HG03025 (cell line): ENCODE measurements around the gene PKDCC.

Source experiments
- ATAC-seq: cut with Tn5 transposase; IDR thresholded peaks from one replicate; pipeline ENCODE4 v1.9.1; 2021; ENCODE audit warnings: mild to moderate bottlenecking, moderate library complexity; ENCODE audit not compliant: unreplicated experiment, low FRiP score

PKDCC gene

GRCh38 chr2:42047488-42048298 is at the start of gene PKDCC:
Gene PKDCC, plus strand, starts transcription at chr2:42048021. Its CDS starts 179 bp downstream, at chr2:42048200.
- ATAC-seq: no peak

DNA sequence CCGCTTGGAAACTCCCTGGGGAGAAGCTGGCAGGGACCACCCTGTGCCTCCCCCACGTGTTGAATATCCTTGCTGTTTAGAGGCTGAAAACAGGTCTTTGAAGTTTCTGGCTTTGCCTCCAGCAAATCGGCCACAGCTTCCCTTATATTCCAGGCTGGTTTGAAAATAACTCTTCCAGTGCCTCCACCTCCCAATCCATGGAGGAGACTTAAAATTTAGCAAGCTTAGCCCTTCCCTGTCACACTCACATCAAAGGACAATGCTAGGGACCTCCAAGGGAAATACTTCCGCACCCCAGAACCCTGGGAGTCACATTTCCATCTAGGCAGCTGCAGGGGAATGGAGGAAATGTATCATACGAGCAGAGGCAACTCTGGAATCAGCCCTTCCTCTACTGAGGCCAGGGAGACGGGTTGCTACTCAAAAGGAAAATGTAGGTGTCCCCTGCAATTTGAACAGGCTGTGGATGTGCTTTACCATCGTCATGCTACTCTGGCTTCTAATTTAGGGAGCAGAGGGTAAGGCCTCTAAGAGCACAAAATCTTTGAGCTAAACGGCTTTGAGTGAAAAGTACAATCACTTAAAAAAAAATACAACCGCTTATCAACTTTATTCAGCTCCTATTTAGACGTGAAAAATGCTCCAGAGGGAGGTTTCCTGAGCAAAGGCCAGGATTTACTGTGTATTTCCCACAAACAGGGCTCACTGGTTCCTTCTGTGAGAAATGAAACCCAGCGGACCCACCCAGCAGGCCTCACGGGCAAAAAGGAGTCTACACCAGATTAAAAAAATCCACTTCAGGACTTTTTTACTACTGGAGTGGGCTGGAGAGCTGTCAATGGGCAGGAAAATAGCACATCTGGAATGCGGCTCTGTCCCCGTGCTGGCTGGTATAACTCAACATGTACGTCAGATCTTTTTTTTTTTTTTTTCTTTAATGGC is 49.4 kb upstream of the PKDCC start:
- ATAC-seq: no peak

DNA sequence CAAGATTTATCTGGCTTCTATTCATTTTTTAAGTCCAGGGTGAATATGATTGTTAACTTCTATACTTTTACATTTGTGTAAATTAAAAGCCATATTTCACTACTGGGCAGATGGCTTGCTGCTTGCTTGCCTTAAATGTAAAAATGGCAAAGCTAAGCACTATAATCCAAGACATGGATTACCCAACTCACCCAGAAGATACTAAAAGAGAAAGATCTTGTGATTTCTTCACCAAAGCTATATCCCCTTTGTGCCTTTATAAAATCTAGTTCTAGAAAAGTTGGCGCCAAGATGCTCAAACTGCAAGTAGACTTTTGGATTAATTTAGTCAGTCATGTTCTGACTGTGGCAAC is 48.7 kb upstream of the PKDCC start:
- ATAC-seq: no peak

GRCh38 chr2:41999592-42000281 is 48.1 kb upstream of the PKDCC start:
- no peak for ATAC-seq

DNA sequence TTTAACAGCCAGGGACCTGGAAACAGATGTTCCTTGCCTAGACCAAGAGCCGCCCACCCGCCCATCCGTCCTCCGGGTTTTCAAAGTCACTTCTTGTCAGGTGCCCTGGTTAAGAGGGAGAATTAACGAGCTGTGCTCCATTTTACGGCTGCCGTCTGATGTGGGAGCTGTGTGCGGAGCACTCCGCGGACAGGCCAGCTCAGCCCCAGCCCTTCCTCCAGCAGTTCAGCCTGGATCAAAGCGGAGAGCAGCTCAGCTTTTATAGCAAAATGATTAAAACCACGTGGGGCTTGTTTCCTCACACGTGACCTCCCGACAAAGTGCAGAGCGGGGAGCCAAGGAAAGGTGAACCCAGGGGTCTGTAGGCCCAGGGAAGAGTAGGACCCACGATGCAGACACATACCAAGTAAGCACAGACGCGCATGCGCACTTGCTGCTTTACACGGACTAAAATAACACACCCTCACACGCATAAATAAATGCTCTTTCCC is 46.1 kb upstream of the PKDCC start:
- no peak for ATAC-seq

DNA sequence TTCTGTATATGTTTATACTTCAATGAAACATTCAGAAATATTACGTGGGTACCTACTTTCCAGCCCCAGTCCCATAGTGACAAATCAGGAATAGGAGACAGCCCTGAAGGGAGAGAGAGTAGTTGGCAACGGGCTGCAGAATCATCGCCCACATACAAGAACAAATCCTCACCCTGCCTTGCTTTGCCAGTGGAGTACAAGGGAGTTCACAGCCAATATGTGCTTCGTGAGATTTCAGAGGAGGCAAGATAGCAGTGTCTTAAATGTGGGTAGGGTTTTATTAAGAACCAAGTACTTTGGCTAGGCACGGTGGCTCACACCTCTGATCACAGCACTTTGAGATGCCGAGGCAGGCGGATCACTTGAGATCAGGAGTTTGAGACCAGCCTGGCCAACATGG is 40.3 kb upstream of the PKDCC start:
- ATAC-seq: no peak

GRCh38 chr2:42008241-42008921 is 39.4 kb upstream of the PKDCC start:
- ATAC-seq: no peak

GRCh38 chr2:42009657-42010580 is 37.9 kb upstream of the PKDCC start:
- no peak for ATAC-seq

DNA sequence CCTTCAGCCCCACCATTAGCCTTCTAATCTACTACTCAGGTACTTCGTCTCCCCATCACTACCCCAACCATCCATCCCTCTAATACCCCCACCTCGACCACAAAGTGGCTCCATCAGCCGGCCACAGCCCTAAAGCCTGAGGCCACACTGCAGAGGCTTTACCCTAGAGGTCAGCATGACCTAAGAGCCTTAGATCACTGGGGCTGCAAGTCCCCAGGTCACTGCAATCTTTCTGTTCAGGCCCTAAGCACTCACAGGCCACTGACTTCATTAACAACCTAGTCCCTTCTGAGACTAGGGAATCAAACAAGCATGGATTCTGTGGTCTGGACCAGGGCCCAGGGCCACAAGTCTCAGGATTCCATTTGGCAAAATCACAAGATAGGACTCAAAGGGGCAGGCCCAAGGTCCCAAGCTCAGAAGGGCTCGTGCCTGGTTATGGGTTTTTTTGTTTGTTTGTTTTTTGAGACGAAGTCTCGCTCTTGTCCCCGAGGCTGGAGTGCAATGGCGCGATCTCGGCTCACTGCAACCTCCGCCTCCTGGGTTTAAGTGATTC is 37.0 kb upstream of the PKDCC start:
- no peak for ATAC-seq

DNA sequence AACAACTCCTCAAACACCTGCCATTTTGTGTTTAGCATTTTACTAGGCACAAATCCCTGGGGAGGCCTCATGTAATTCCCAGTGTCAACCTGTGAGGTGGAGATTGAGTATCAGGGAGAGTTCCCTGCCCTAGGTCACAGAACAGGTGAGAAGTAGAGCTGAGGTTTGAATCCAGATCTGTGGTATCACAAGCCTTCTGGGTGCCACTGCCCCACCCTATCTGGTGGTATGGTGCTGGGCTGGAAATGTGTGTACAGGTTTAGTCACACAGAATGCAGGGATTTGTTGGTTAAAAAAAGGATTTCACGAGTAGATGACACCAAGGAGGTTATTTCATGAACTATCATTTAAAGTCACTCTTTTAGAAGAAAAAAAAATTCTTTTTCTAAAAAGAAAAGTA is 35.7 kb upstream of the PKDCC start:
- ATAC-seq: no peak

DNA sequence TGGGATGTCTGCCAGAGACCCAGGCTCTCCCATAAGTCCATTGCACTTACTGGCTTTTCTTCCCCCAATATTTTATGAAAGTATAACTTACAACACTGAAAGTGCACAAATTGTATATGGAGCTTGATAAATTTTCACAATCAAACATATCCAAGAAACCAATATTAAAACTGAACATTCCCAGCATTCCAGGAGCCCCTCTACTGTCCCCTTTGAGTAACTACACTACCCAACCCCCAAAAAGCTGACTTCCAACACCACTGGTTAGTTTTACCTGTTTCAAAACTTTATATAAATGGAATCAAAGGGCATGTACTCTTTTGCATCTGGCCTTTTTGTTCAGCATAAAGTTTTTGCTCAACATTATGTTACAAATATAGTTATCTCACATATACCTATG is 35.2 kb upstream of the PKDCC start:
- ATAC-seq: no peak

GRCh38 chr2:42013409-42013808 is 34.4 kb upstream of the PKDCC start:
- ATAC-seq: no peak

- no peak for ATAC-seq
Measured at GRCh38 chr2:42021464-42021863, 26.4 kb upstream of the PKDCC start.

- no peak for ATAC-seq
Measured at GRCh38 chr2:42025151-42025582, 22.7 kb upstream of the PKDCC start.

- ATAC-seq: no peak
Measured at GRCh38 chr2:42026272-42026671, 21.5 kb upstream of the PKDCC start.

- peak; percentile 76 for ATAC-seq
Measured at GRCh38 chr2:42028571-42029148, 19.2 kb upstream of the PKDCC start.

DNA sequence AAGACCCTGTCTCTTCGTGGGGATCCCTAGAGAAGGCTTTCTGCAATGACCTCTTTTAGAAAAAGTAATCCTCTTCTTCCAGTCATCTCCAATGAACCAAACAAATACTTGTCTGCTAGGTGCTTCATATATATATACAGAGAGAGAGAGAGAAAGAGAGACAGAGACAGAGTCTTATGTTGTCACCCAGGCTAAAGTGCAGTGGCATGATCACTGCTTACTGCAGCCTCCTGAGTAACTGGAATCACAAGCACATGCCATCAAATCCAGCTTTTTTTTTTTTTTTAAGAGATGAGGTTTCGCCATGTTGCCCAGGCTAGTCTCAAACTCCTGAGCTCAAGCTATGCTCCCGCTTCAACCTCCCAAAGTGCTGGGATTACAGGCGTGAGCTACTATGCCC is 18.6 kb upstream of the PKDCC start:
- peak; percentile 16 for ATAC-seq

GRCh38 chr2:42029639-42030199 is 18.1 kb upstream of the PKDCC start:
- ATAC-seq: peak; percentile 35
